ENCODE data around the gene VSIG1. TPM values are rescaled to one million over a fixed set of nuclear protein-coding genes. Genes with fewer than 3 reads are reported as not detected.
A peak's percentile ranks its signal among the peaks of the same experiment; 100 is the strongest.

Gene VSIG1
- total RNA-seq (2014; rRNA removed; shearing (Covaris generic)), result 0.02 TPM in 1 of 2 replicates, not detected in the other

DNA sequence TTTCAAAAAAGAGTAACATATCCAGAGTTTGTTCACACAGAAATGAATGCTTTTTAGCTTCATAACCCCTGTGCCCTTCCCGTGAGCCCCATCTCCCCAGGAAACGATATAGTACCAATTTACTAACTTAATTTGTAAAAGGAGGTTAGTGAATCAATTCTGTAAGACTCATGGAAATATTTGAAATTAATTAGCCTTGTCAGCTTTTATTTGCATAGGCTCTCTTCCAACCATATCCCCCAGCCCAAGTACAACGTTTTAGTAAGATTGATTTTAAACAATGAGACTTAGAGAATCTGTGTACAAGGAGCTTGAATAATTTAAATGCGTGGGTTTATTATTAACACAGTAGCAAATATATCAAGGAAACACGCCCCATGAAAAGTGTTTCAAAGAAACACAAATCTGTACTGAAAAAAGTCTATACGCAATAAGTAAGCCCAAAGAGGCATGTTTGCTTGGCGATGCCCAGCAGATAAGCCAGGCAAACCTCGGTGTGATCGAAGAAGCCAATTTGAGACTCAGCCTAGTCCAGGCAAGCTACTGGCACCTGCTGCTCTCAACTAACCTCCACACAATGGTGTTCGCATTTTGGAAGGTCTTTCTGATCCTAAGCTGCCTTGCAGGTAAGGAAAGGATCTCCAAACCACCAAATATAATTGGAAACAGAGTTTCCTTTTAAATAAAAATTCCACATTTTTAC lies at the start of gene VSIG1:
VSIG1 (plus strand) TSS at position 512 of the 703 bp plus-strand sequence; CDS start at position 578, 66 bp downstream.
- no peak for DNase-seq (ENCODE audit: low spot score)

GRCh38 chrX:107996124-107996523 lies 48.7 kb upstream of the VSIG1 start:
- DNase-seq (ENCODE audit: low spot score), result no peak

DNA sequence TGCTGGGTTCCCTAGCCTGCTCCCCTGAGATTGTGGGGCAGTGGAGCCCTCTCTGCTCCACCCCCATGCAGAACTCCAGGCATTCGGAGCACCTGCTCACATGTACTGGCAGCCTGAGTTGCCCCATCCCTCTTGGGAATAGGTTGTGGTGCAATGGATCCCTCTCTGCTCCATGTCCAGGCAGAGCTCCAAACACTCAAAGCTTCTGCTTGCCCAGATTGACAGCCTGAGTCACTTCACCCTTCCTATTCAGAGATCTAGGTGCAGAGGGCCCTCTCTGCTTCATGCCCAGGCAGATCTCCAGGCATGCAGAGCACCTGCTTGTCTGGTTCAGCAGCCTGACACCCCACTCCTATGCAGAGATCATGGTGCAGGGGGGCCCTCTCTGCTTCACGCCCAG lies 44.1 kb upstream of the VSIG1 start:
- DNase-seq (ENCODE audit: low spot score), result no peak

DNA sequence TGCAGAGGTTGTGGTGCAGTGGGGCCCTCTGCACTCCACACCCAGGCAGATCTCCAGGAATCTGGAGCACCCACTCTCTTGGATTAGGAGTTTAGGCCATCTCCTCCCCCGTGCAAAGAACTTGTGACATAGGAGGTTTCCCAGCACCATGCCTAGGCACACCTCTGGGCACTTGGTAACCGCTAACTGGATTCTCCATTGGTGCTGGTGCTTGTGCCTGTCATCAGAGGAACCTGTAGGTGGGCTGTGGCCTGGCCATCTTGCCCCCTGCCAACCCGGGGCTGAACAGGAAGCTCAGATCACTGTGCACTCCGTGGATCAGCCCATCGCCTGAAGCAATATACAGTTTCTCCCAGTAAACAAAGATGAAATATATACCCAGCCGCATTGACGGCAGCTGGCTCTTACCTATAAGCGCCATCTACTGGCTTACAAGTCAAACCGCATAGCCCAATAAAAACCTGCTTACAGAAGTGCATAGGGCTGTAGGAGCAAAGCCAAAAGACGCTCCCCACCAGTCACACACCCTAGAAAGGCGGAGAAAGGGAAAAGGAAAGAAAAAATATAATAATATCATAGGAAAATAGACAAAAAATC lies 43.5 kb upstream of the VSIG1 start:
- peak; percentile 71 for DNase-seq (ENCODE audit: low spot score)

GRCh38 chrX:108018656-108019381 lies 26.0 kb upstream of the VSIG1 start:
- no peak for DNase-seq (ENCODE audit: low spot score)

DNA sequence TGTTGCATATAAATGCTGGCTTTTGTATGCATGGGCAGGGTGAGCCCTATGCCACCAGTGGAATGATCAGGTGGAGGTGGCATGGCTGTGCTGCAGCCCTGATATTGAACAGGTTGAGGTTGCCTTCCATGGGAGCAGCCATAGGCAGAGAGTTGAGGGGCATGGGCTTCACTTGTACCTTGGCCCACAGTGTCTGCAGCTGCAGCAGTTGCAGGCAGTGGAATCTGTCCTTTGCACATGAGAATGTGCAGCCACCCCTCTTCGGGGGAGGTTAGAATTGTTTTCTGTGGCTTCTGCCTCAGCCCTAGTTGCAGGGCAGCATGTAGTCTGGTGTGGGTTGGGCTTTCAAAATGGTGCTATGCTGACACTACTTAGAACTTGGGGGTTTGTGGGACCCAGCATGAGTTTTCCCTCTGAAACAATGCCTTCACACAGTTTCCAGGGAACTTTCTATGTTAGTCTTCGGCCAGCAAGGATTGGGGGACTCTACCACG lies 25.4 kb upstream of the VSIG1 start:
- no peak for DNase-seq (ENCODE audit: low spot score)

DNA sequence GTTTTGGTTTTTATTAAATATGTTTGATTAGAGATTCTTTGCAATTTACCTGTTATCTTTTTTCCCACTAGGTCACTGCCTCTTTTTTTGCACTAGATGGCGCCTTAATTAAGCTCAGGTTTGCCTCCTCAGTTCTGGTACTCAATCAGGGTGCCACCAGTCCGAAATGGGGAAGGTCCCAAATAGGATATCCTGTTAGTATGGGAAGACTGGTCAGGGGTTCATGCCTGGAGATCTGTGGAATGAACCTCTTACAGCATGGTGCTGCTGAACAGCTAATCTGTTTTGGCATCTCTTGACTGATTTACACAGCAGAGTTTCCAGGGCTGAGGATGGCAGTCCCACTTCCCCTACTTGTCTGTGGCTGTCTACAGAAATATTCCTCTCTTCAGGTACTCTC lies 24.2 kb upstream of the VSIG1 start:
- DNase-seq (ENCODE audit: low spot score), result peak; percentile 6

DNA sequence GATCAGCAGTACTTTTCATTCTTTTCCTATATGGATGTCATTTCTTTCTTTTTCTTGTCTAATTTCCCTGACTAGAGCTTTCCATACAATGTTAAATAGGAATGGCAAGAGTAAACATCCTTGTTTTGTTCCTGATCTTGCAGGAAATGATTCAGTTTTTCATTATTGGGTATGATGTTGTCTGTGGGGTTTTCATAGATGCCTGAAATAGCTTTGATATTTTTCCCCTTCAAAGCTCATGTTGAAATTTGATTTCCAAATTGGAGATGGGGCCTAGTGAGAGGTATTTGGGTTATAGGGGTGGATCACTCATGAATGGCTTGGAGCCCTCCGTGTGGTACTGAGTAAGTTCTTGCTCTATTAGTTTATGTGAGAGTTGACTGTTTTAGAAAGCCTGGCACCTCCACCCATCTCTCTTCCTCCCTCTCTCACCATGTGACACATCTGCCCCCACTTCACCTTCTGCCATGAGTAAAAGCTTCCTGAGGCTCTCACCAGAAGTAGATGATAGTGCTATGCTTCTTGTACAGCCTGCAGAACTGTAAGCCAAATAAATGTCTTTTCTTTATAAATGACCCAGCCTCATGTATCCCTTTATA lies 22.3 kb upstream of the VSIG1 start:
- DNase-seq (ENCODE audit: low spot score), result no peak

DNA sequence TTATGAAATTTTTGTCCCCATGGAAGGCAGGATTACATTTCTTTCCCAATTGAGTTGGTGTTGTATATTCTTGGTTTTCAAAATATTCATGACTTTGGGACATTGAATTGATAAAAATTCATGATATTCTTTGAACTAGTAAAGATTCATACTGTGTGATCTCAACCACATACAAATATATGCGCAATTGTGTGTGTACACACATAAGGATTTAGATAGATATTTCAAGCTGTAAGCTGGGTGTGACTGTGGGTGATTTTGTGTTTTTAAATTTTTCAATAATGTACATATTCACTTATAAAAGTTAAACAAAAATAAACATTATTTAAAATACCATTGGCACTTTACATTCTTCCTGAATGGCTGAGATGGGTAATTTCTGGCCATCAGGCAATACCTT lies 19.5 kb upstream of the VSIG1 start:
- no peak for DNase-seq (ENCODE audit: low spot score)

- DNase-seq (ENCODE audit: low spot score), result no peak
These were observed 18.8 kb upstream of the VSIG1 start for GRCh38 chrX:108025954-108026600.

- no peak for DNase-seq (ENCODE audit: low spot score)
These were observed 16.0 kb upstream of the VSIG1 start for GRCh38 chrX:108028854-108029253.

GRCh38 chrX:108029928-108030711 lies 14.7 kb upstream of the VSIG1 start:
- no peak for DNase-seq (ENCODE audit: low spot score)

DNA sequence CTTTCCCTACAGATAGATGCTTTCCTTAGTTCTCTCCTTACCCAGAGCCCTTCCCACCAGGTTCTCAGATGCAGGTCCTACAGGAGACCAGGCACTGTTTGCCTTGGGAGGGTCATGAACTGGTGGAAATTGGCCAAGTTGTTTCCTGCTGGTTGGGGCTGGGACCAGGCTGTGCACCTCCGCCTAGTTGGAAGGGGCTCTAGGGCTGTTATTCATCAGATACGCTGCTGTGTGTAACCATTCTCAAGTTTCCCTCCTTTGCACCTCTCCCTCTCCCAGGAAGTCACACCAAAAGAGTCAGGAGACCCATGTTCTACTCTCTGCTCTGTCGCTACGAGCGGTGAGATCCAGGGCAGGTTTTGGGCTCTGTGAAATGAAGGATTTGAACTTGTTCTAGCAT lies 11.9 kb upstream of the VSIG1 start:
- no peak for DNase-seq (ENCODE audit: low spot score)

DNA sequence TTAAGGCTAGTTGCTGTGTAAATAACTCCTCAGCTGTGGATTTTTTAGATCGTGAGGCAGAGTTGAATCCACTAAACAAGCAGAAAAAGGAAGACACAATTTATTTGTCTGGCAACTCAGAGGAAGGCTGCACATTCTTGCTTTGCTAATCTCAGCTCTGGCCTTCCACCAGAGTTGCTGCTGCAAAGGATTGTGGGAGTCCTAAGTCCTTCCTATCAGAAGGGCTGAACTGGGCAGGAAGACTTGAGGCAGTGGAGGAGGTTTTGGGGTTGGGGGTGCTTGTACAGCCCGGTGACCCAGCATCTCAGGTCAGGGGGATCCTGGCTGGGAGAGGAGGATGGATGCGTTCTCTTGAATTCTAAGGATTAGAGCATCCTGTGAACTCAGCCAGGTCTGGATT lies 11.0 kb upstream of the VSIG1 start:
- no peak for DNase-seq (ENCODE audit: low spot score)

DNA sequence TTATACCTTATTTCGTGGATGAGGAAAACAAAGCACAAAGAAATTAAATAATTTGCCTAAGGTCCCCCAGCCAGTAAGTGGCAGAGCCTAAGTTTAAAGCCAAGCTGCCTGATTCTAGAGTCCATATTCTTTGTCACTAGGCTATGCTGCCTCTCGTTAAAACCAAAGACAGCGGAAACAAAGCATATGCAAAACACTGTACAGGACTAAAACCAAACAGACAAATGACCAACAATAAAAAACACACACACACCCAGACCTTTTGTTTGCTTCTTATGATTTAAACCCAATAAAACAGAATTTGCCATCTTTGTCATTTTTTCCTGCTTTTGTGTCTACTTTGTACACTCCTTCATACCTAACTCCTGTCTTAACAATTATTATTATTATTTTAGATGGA lies 10.1 kb upstream of the VSIG1 start:
- DNase-seq (ENCODE audit: low spot score), result no peak

- DNase-seq (ENCODE audit: low spot score), result peak; percentile 55
These were observed 8.4 kb upstream of the VSIG1 start for GRCh38 chrX:108036298-108036973.

GRCh38 chrX:108049649-108050048 lies 4.8 kb downstream of the VSIG1 start:
- DNase-seq (ENCODE audit: low spot score), result no peak

GRCh38 chrX:108053218-108053617 lies 8.4 kb downstream of the VSIG1 start:
- DNase-seq (ENCODE audit: low spot score), result no peak

GRCh38 chrX:108055546-108055945 lies 10.7 kb downstream of the VSIG1 start:
- DNase-seq (ENCODE audit: low spot score), result no peak

DNA sequence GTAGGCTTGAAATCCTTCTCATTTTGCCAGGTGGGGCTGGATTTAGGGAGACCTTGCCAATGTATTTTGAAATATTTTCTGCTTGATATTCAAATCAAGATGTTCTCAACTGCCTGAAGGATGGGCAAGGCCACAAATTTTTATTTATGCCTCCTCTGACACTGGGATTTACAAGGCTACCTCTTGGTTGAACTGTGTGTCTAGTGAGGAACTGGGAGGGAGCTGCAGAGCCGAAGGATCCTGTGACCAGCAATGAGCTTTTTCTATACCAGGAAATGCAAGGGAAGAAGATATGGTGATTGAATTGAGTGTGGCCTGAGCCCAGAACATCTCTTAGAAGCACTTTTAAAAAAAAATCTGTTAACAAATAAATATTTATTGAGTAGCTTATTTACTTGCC lies 14.9 kb downstream of the VSIG1 start:
- no peak for DNase-seq (ENCODE audit: low spot score)

All from H4 (cell line).